NCI-H82 treated with DMSO at 0.1 percent for 48 hours (cell line): Measurements from ENCODE around the gene GAS2.

Experiments
- DNase-seq: peaks from one replicate; lab custom pipeline; 2025; ENCODE audit not compliant: unreplicated experiment; lab: John Stamatoyannopoulos, UW

Gene GAS2

GRCh38 chr11:22786475-22786874, 120.1 kb downstream of the GAS2 start:
- DNase-seq, result no peak

- no peak for DNase-seq
Observed at GRCh38 chr11:22787055-22787454, 120.6 kb downstream of the GAS2 start.

GRCh38 chr11:22787551-22788162, 121.2 kb downstream of the GAS2 start:
- DNase-seq, result peak; percentile 31

- no peak for DNase-seq
Observed at GRCh38 chr11:22792497-22792896, 126.1 kb downstream of the GAS2 start.

GRCh38 chr11:22795914-22796313, 129.5 kb downstream of the GAS2 start:
- no peak for DNase-seq

GRCh38 chr11:22797047-22797446, 130.6 kb downstream of the GAS2 start:
- DNase-seq, result no peak

- peak; percentile 65 for DNase-seq
Observed at GRCh38 chr11:22798901-22799300, 132.5 kb downstream of the GAS2 start.

GRCh38 chr11:22800482-22800881, 134.1 kb downstream of the GAS2 start:
- DNase-seq, result no peak

- no peak for DNase-seq
Observed at GRCh38 chr11:22802861-22803260, 136.4 kb downstream of the GAS2 start.

GRCh38 chr11:22807391-22807790, 141.0 kb downstream of the GAS2 start:
- no peak for DNase-seq

GRCh38 chr11:22807855-22808570, 141.6 kb downstream of the GAS2 start:
- no peak for DNase-seq

- DNase-seq, result no peak
Observed at GRCh38 chr11:22808571-22809197, 142.3 kb downstream of the GAS2 start.

- DNase-seq, result no peak
Observed at GRCh38 chr11:22809893-22810292, 143.5 kb downstream of the GAS2 start.

GRCh38 chr11:22822203-22822602, 155.8 kb downstream of the GAS2 start:
- no peak for DNase-seq

GRCh38 chr11:22828373-22828772, 162.0 kb downstream of the GAS2 start:
- DNase-seq, result no peak

- peak; percentile 70 for DNase-seq
Observed at GRCh38 chr11:22829231-22830081, 163.0 kb downstream of the GAS2 start, which contains the start of gene SVIP. Gene SVIP (minus strand): TSS chr11:22829801. CDS start chr11:22829748, 53 bp downstream.

GRCh38 chr11:22830082-22830414, 163.6 kb downstream of the GAS2 start:
- no peak for DNase-seq

GRCh38 chr11:22832315-22833015, 166.1 kb downstream of the GAS2 start:
- DNase-seq, result no peak

- no peak for DNase-seq
Observed at GRCh38 chr11:22846726-22847125, 180.3 kb downstream of the GAS2 start.

GRCh38 chr11:22851477-22851876, 185.1 kb downstream of the GAS2 start:
- no peak for DNase-seq

GRCh38 chr11:22859756-22860155, 193.3 kb downstream of the GAS2 start:
- no peak for DNase-seq
